CD4-positive, alpha-beta T cell (primary cell): ENCODE data around the gene COG5. TPM values are rescaled to one million over a fixed set of nuclear protein-coding genes. Genes with fewer than 3 reads are reported as not detected.

Experiments used
- ATAC-seq: fragments of 200-7000 bp; cut with Tn5 transposase; one replicate; pipeline ENCODE4 v1.10.0; 2022; ENCODE audit warnings: mild to moderate bottlenecking; ENCODE audit not compliant: poor library complexity
- CTCF ChIA-PET: fragments of 350-600 bp; sonication (Branson Sonifier 250); formaldehyde crosslinking; loops from one replicate; lab custom pipeline; 2021; ENCODE audit warnings: antibody characterized with exemption, inconsistent platforms; lab: Charles Lee
- POLR2A ChIA-PET: fragments of 350-600 bp; sonication (Branson Sonifier 250); formaldehyde crosslinking; loops from one replicate; lab custom pipeline; 2021; ENCODE audit warnings: antibody characterized with exemption, inconsistent platforms; lab: Charles Lee
- DNase-seq, 14 experiments: peaks; one replicate each; pipeline ENCODE4 v3.0.0-alpha.2; 2013 to 2020; ENCODE audit warnings: mixed read lengths in 2 of 14
- H3K27ac ChIP-seq, 2 donors: one replicate each; pipeline versions ENCODE4 v1.5.1 to v1.7.0; 2013; ENCODE audit warnings: low read length in 2 of 2, low read depth in 1 of 2, mild to moderate bottlenecking in 1 of 2
- H3K27me3 ChIP-seq, 2 experiments: 1 replicate in 1 of 2; 2 replicates in 1 of 2; pipeline versions ENCODE4 v1.6.1 to v1.7.0; 2013; ENCODE audit warnings: low read length in 2 of 2, control low read depth in 1 of 2, mild to moderate bottlenecking in 1 of 2, moderate library complexity in 1 of 2; ENCODE audit not compliant: insufficient read depth in 2 of 2, control insufficient read depth in 1 of 2
- H3K36me3 ChIP-seq: one replicate; pipeline ENCODE4 v1.6.1; 2013; ENCODE audit warnings: low read length, control low read depth; ENCODE audit not compliant: insufficient read depth
- H3K4me1 ChIP-seq: one replicate; pipeline ENCODE4 v1.6.1; 2013; ENCODE audit warnings: low read length, control low read depth; ENCODE audit not compliant: insufficient read depth
- H3K4me3 ChIP-seq: one replicate; pipeline ENCODE4 v1.5.1; 2013; ENCODE audit warnings: mild to moderate bottlenecking, low read length, moderate library complexity
- H3K9me3 ChIP-seq, 2 experiments: 1 replicate in 1 of 2; 2 replicates in 1 of 2; pipeline versions ENCODE4 v1.6.1 to v1.7.0; 2013; ENCODE audit warnings: low read length in 2 of 2, mild to moderate bottlenecking in 2 of 2, control low read depth in 1 of 2, moderate library complexity in 1 of 2; ENCODE audit not compliant: control insufficient read depth in 1 of 2, insufficient read depth in 1 of 2
- H3K27ac Mint-ChIP-seq: one replicate; pipeline ENCODE4 v1.8.0; 2020; ENCODE audit warnings: mixed read lengths
- H3K27me3 Mint-ChIP-seq: one replicate; pipeline ENCODE4 v1.8.0; 2021; ENCODE audit warnings: mixed read lengths
- H3K36me3 Mint-ChIP-seq: one replicate; pipeline ENCODE4 v1.8.0; 2021; ENCODE audit warnings: low read depth, mixed read lengths
- H3K4me1 Mint-ChIP-seq: one replicate; pipeline ENCODE4 v1.8.0; 2021; ENCODE audit warnings: low read depth, mixed read lengths
- H3K4me3 Mint-ChIP-seq: one replicate; pipeline ENCODE4 v1.8.0; 2020; ENCODE audit warnings: mild to moderate bottlenecking, mixed read lengths
- H3K9me3 Mint-ChIP-seq: one replicate; pipeline ENCODE4 v1.8.0; 2020; ENCODE audit warnings: mixed read lengths
- CTCF ChIP-seq: fragments of 200-600 bp; IDR thresholded peaks from one replicate; pipeline ENCODE4 v1.8.0; 2022; ENCODE audit warnings: antibody characterized with exemption, mild to moderate bottlenecking
- intact Hi-C, 2 experiments: fragments of 100-400 bp; cut with DNase I in 1 of 2; cut with micrococcal nuclease in 1 of 2; formaldehyde crosslinking; loops; one replicate each; pipeline versions ENCODE4 v1.15.1 to v1.9.0; 2023 to 2025; cut with DNase I, micrococcal nuclease
- total RNA-seq, 174 experiments: library from RNA in 2 of 174; stranded (reverse) in 2 of 174; gene quantifications; one replicate each; pipeline ENCODE4 v1.2.3 and lab custom pipeline; 2021 to 2026

The COG5 gene
- total RNA-seq, 2 experiments from 2014 or later: 43.4 to 44.5 TPM

- ChIA-PET CTCF (no interaction called here), POLR2A (no interaction called here)
- Mint-ChIP-seq H3K9me3 (no peaks in the 10 kb centered on the region), H3K36me3 (peaks cover 69% of the 10 kb centered on the region), H3K4me3 (no peak overlapping the region), H3K27me3 (no peaks in the 10 kb centered on the region), H3K4me1 (peaks cover 5% of the 10 kb centered on the region), H3K27ac (no peak overlapping the region)
- H3K9me3 ChIP-seq: no peaks in the 10 kb centered on the region
- TF ChIP-seq CTCF: no peak
- DNase-seq (no peak), ATAC-seq (no peak)
- no peak overlapping the region for H3K4me3 ChIP-seq
- H3K27me3 ChIP-seq: no peaks in the 10 kb centered on the region
- no peaks in the 10 kb centered on the region for H3K4me1 ChIP-seq
- H3K36me3 ChIP-seq: peaks cover 8% of the 10 kb centered on the region
- no peak overlapping the region for H3K27ac ChIP-seq
- intact Hi-C loops: no loop called here
Measured at GRCh38 chr7:107430057-107430456, 133.7 kb downstream of the COG5 start.

GRCh38 chr7:107428642-107429041 lies 135.1 kb downstream of the COG5 start:
- Histone ChIP-seq H3K27me3 (no peaks in the 10 kb centered on the region), H3K27ac (no peak overlapping the region), H3K4me3 (no peak overlapping the region), H3K4me1 (no peaks in the 10 kb centered on the region), H3K36me3 (peaks cover 8% of the 10 kb centered on the region), H3K9me3 (no peaks in the 10 kb centered on the region)
- no peaks in the 10 kb centered on the region for H3K27me3 Mint-ChIP-seq
- no peaks in the 10 kb centered on the region for H3K9me3 Mint-ChIP-seq
- ChIA-PET CTCF (no interaction called here), POLR2A (interaction anchor here (0.6 kb wide), 1 partner anchor 666 kb away, joined by 3 read pairs; no protein-coding TSS in a partner anchor)
- ATAC-seq: no peak
- no peak overlapping the region for H3K4me3 Mint-ChIP-seq
- H3K27ac Mint-ChIP-seq: no peak overlapping the region
- TF ChIP-seq CTCF: no peak
- H3K36me3 Mint-ChIP-seq: peaks cover 62% of the 10 kb centered on the region
- no peak for DNase-seq
- intact Hi-C loops: no loop called here
- H3K4me1 Mint-ChIP-seq: peaks cover 5% of the 10 kb centered on the region

- Histone ChIP-seq H3K4me3 (no peak overlapping the region), H3K4me1 (no peaks in the 10 kb centered on the region), H3K27ac (no peak overlapping the region), H3K9me3 (no peaks in the 10 kb centered on the region), H3K36me3 (peaks cover 8% of the 10 kb centered on the region), H3K27me3 (no peaks in the 10 kb centered on the region)
- CTCF ChIA-PET: no interaction called here
- no peak overlapping the region for H3K27ac Mint-ChIP-seq
- ATAC-seq (no peak), DNase-seq (no peak)
- POLR2A ChIA-PET: no interaction called here
- TF ChIP-seq CTCF: no peak
- H3K4me3 Mint-ChIP-seq: no peak overlapping the region
- no peaks in the 10 kb centered on the region for H3K27me3 Mint-ChIP-seq
- H3K9me3 Mint-ChIP-seq: no peaks in the 10 kb centered on the region
- intact Hi-C loops: no loop called here
- H3K36me3 Mint-ChIP-seq: peaks cover 61% of the 10 kb centered on the region
- peaks cover 5% of the 10 kb centered on the region for H3K4me1 Mint-ChIP-seq
Measured at GRCh38 chr7:107427462-107427861, 136.3 kb downstream of the COG5 start.
